Stimulated activated CD8-positive, alpha-beta memory T cell treated with anti-CD3 and anti-CD28 coated beads, Interleukin-15, amount 100 ng/mL, for 48 hours (primary cell): ENCODE results near the gene SERTAD2.
A peak's percentile ranks its signal among the peaks of the same experiment; 100 is the strongest.

Experiments
- DNase-seq, 2 donors: peaks; one replicate each; pipeline ENCODE4 v3.0.0-alpha.2; 2020; ENCODE audit warnings: low read depth in 2 of 2

Gene SERTAD2

GRCh38 chr2:64627860-64628841 is 25.6 kb downstream of the SERTAD2 start:
- DNase-seq: no peak

DNA sequence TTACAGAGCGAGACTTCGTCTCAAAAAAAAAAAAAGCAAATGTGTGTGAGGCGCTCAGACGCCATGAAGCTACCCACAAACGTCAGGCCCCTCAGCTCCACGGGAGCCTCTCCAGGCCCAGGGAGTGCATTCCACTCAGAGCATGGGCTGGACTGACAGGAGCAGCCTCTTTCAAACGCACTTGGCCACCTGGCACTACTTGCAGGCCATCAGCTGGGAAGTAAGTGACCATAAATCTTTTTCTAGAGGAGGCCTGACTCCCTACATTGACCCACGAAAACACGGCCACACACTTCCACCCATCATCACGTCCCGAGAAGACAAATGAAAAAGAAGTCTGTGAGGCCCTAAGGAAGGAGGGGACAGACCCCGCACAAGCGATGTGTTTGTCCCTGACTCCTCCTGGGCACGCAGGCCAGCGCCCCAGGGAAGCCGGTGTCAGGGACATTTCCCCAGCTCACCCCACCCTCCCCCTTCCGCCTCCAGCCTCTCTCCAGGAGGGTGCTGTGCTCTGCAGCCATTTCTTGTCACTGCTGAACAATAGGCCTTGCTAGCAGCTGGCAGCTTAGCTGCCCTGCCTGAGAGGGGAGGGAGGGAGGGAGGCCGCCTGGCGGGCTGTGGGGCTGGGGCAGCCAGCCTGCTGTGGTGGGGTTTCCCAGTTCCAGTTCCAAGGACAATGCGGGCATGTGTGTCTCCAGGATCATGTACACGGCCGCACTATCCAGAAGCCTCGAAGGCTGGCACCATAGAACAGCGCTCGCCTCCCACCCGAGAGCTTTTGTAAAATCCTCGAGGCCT is 26.6 kb downstream of the SERTAD2 start:
- DNase-seq: no peak

DNA sequence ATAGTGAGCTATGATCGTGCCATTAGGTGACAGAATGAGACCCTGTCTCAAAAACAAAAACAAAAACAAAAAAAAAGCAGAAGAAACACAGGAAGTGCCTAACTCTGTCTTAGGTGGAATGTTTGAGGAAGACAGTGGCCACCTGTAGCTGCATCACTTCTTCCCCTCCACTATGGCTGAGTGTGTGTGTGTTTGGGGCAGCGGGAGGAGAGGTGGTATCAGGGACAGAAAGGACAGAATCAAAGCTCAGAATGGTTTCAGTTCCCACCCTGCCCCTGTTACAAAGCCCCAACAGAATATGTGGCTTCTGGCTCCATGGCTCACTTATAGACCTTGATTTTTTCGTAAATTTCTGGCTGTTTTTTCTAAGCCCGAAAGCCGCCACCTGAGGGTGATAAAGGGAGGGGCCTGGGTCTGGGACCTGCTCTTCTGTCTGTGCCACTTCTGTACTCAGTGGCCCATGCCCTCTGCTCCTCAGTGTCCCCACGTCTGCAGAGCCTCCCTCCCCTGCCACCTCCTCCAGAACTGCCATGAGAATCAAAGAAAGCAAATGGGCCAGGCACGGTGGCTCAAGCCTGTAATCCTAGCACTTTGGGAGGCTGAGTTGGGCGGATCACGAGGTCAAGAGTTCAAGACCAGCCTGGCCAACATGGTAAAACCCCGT is 27.4 kb downstream of the SERTAD2 start:
- no peak for DNase-seq

GRCh38 chr2:64625299-64626145 is 28.2 kb downstream of the SERTAD2 start:
- no peak for DNase-seq

DNA sequence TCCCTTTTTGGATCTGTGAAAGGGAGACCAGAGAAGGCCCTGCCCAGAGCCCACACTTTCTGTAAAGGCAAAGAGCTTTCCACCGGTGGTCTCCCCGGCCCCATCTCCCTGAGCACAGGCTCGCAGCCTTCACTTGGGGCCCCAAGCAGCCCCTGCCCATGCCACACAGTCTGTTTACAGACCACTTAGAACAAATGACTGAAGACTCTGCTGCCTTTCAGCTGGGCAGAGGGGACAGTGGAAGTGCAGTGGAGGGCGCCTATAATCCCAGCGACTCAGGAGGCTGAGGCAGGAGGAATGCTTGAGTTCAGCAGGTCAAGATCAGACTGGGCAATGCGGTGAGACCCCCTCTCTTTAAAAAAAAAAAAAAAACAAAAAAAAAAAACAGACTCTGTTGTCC is 28.9 kb downstream of the SERTAD2 start:
- no peak for DNase-seq

GRCh38 chr2:64624108-64624610 is 29.6 kb downstream of the SERTAD2 start:
- DNase-seq: no peak

DNA sequence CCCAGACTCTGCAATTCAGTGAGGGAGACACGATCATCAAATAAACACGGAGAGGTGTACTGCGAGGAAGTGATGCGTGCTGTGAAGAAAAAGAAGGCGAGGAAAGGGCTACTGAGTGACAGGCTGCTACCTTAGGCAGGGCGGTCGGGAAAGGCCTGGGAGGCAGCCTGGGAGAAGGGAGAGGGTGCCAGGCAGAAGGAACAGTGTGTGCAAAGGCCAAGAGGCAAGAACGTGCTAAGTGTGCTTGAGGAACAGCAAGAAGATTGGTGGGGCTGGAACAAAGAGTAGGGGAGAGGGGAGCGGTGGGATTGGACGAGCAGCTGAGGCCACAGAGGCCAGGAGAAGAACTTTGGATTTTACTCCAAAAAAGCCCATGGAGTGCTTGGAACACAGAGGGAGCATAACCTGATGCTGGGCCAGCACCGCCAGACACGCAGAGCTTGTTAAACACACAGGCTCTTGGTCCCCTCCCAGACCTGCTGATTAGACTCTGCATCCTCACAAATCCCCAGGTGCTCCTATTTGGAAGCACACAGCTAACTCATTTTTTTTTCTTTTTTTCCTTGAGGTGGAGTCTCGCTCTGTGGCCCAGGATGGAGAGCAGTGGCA is 30.4 kb downstream of the SERTAD2 start:
- DNase-seq: no peak

DNA sequence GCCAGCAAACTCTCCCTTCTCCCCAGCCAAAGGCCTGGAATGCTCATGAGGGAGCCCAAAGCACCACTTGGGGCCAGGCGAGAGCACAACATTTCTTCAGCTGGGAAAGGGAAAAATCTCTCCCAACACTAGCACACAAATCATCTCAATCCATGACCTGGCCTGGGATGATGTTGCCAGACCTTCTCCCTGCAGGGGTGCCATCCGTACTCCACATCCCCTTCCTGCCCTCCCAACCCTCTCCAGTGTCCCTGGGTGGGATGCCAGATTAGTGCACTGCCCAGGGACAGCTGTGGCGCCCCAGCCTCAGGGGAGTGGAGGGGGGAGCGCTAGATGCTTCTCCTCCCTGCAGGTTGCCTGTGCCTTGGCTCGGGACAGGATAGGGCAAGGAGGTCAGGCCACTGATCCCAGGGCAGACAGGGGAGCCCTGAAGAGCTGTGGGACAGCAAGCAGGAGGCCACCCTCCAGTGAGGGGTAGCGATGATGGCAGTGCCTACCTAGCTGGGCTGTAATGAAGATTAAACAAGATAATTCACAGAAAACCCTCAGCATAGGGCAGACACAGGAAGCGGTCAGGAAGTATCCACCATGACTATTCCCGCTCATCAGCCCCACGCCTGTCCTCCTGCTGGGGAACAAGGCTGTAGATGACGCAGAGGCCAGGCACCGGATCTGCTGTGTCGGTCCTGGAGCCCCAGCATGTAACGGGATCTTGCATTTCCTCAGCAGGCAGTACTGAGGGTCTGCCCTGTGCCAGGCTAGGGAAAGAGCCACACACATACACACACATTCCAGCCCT is 31.1 kb downstream of the SERTAD2 start:
- no peak for DNase-seq

- DNase-seq: no peak
Observed at GRCh38 chr2:64620661-64621060, 33.1 kb downstream of the SERTAD2 start.

- DNase-seq: no peak
Observed at GRCh38 chr2:64617631-64618151, 36.0 kb downstream of the SERTAD2 start.

- no peak for DNase-seq
Observed at GRCh38 chr2:64615844-64616536, 37.7 kb downstream of the SERTAD2 start.

DNA sequence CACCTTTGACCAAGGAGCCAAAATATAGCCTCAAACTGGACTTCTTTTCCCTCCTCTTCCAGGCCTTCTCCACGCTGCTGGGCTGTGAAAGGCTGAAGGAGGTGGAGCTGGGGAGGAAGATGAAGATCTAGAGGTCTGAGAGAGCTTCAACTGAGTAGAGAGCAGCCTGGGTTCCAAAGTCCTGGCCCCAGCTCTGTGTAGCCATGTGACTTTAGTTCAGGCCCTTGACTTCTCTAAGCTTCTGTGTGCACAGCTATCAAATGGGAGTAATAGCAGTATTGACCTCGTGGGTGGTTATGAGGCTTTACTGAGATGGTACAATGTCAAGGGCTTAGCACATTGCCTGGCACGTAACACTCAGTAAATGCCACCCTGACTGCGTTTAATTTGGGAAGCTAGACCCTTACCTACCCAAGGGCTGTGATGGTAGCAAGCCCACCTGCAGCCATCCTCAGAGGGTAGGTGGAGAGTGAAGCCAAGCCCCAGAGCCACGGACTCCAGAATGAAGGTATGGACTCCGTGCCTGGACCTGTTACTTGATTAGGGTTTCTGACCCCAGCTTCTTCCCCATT is 38.4 kb downstream of the SERTAD2 start:
- no peak for DNase-seq

GRCh38 chr2:64613276-64613675 is 40.4 kb downstream of the SERTAD2 start:
- no peak for DNase-seq

DNA sequence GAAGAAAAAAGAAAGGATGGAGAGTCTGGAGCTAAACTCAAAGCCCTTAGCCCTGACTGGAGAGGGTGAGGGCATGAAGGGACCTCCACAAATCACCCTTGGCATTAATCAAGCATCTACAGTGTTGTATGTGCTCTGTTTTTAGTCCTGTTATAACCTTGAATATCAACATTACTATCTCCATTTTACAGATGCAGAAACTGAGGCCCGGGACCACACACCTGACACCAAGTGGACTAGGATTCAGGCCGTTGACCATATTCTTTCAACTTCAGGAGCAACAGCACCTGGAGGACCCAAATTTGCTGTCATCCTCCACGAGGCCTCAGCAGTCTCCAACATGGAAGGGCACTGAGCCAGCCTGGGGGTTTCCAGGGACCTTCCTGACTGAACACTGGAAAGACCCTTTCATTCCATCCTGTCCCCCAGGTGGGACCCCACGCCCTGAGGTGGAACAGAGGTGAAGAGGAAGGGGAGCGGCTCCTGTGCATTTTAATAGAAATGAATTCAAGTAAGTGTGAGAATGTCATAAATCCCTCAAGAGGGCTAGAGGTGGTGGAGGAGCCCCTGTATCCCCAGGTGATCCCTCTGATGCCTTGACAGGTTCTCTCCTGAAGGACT is 41.0 kb downstream of the SERTAD2 start:
- no peak for DNase-seq

DNA sequence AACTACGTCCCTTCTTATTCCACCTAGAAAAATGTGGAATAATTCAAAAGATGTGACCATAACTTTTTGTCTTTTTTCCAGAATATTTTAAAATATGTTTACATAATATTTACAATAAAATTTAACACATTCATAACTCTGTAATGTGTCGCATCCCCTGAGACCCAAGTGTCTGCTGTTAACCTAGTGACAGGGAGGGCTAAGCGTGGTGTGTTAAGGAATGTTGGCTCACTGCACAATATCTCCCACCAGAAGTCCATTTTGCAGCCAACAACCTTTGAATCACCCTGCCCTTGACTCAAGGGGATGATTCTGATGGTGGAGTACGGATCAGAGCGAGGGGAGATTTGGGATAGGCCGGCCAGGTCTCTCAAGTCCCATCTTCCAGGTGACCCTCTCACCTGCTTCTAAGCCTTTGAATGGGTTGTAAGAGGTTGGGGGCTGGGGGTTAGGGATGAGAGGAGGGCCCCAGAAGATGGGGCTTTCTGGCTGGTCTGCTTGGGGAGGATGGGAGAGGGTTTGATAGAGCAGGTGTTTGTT is 43.3 kb downstream of the SERTAD2 start:
- DNase-seq: no peak

- DNase-seq: no peak
Observed at GRCh38 chr2:64609942-64610281, 43.8 kb downstream of the SERTAD2 start.

DNA sequence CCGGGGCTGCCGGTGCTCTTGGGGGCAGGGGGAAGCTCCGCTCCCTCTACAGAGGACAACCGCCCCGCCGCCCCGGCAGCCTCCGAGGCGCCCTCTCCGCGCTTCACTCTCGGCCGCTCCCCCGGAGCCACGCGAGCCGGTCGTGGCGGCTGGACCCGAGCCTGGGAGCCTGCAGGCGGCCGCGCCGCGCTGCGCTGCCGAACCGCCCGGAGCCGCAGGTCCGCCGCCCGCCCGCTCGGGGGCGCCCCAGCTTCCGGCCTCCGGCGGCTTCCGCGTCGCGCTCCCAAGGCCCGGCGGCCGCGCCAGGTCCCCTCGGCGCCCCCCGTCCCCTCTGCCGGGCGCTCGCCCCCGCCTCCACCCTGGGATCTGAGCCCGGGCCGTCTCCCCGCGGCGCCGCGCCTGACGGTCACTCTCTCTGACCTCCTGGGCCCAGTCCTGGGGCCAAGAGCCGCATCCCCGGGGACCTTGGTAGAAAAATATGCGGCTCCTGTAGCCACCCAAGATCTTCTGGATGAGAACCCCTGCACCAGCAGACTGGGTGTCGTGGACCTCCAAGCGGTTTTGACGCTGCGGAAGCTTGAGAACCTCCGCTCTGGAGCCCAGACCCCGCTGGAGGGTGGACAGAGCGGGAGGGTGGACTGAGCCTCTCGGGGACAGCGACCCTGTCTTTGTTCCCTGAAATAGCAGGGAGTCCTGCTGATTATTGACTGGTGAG is 44.3 kb downstream of the SERTAD2 start:
- DNase-seq: peak; percentile 56 to 58
